Cardiac muscle cell (in vitro differentiated cells and primary cell): ENCODE results near the gene PGS1. TPM values are rescaled to one million over a fixed set of nuclear protein-coding genes. Genes with fewer than 3 reads are reported as not detected.

Source experiments
- DNase-seq, 2 donors: peaks; one replicate each; pipeline versions ENCODE4 v3.0.0 to v3.0.0-alpha.2; 2010 to 2017; ENCODE audit warnings: low read depth in 1 of 2, low spot score in 1 of 2
- H3K27ac ChIP-seq: fragments of 200-600 bp; sonication (generic); 2 replicates; pipeline ENCODE4 v1.5.1; 2016
- H3K27me3 ChIP-seq: fragments of 200-600 bp; sonication (generic); 2 replicates; pipeline ENCODE4 v1.6.0; 2016; ENCODE audit warnings: control low read depth
- H3K36me3 ChIP-seq: fragments of 200-600 bp; sonication (generic); 2 replicates; pipeline ENCODE4 v1.5.1; 2016; ENCODE audit warnings: control low read depth
- H3K4me1 ChIP-seq: fragments of 200-600 bp; sonication (generic); 2 replicates; pipeline ENCODE4 v1.8.1; 2017; ENCODE audit warnings: low read depth, mild to moderate bottlenecking, mixed run types
- H3K4me3 ChIP-seq: fragments of 200-600 bp; sonication (generic); 2 replicates; pipeline ENCODE4 v1.5.1; 2016; ENCODE audit warnings: mild to moderate bottlenecking
- H3K9me3 ChIP-seq: fragments of 200-600 bp; sonication (generic); 2 replicates; pipeline ENCODE4 v1.5.1; 2017; ENCODE audit warnings: low read depth, mild to moderate bottlenecking, control low read depth
- CTCF ChIP-seq: IDR thresholded peaks from 2 replicates; pipeline ENCODE4 v1.5.1; 2012; ENCODE audit warnings: low read depth, mild to moderate bottlenecking, low read length
- polyA plus RNA-seq: library from polyadenylated mRNA; unstranded; fragments of >200 nt; fragmentation: Nextera tagmentation; extraction: Ambion mirVana; gene quantifications from 2 replicates; pipeline ENCODE4 v1.2.1, GENCODE V29; 2016
- total RNA-seq: library from RNA; depleted of rRNA; stranded (reverse); fragments of >200 nt; gene quantifications from 2 replicates; pipeline ENCODE4 v1.2.3, GENCODE V29; 2016

The PGS1 gene
- total and polyA plus RNA-seq, 2 experiments from 2014 or later, result 46.7 to 64.7 TPM

GRCh38 chr17:78368854-78369495, 9.5 kb upstream of the PGS1 start:
- no peak for DNase-seq
- peaks cover 37% of the 10 kb centered on the region for H3K4me1 ChIP-seq
- no peak overlapping the region for H3K4me3 ChIP-seq
- no peaks in the 10 kb centered on the region for H3K9me3 ChIP-seq
- no peak for TF ChIP-seq CTCF
- H3K27me3 ChIP-seq, result no peaks in the 10 kb centered on the region
- H3K27ac ChIP-seq, result peak overlapping the region; percentile 79
- H3K36me3 ChIP-seq, result no peaks in the 10 kb centered on the region

GRCh38 chr17:78369791-78370381, 8.6 kb upstream of the PGS1 start:
- Histone ChIP-seq H3K9me3 (no peaks in the 10 kb centered on the region), H3K4me1 (peaks cover 36% of the 10 kb centered on the region), H3K36me3 (no peaks in the 10 kb centered on the region), H3K4me3 (no peak overlapping the region), H3K27me3 (no peaks in the 10 kb centered on the region), H3K27ac (peak overlapping the region; percentile 79)
- DNase-seq, result peak; percentile 28 to 33
- TF ChIP-seq CTCF, result no peak

GRCh38 chr17:78371056-78371455, 7.4 kb upstream of the PGS1 start:
- no peaks in the 10 kb centered on the region for H3K36me3 ChIP-seq
- no peaks in the 10 kb centered on the region for H3K9me3 ChIP-seq
- no peak for DNase-seq
- H3K4me3 ChIP-seq, result no peak overlapping the region
- peaks cover 29% of the 10 kb centered on the region for H3K4me1 ChIP-seq
- no peak for TF ChIP-seq CTCF
- H3K27me3 ChIP-seq, result no peaks in the 10 kb centered on the region
- H3K27ac ChIP-seq, result peak overlapping the region; percentile 79

GRCh38 chr17:78372841-78373240, 5.6 kb upstream of the PGS1 start:
- no peak for DNase-seq
- H3K4me3 ChIP-seq, result no peak overlapping the region
- H3K4me1 ChIP-seq, result peaks cover 22% of the 10 kb centered on the region
- H3K27ac ChIP-seq, result no peak overlapping the region
- no peaks in the 10 kb centered on the region for H3K27me3 ChIP-seq
- no peak for TF ChIP-seq CTCF
- no peaks in the 10 kb centered on the region for H3K9me3 ChIP-seq
- H3K36me3 ChIP-seq, result no peaks in the 10 kb centered on the region

- no peak for DNase-seq
- H3K9me3 ChIP-seq, result no peaks in the 10 kb centered on the region
- H3K36me3 ChIP-seq, result no peaks in the 10 kb centered on the region
- H3K4me1 ChIP-seq, result peaks cover 23% of the 10 kb centered on the region
- H3K4me3 ChIP-seq, result no peak overlapping the region
- peak overlapping the region; percentile 70 for H3K27ac ChIP-seq
- no peak for TF ChIP-seq CTCF
- no peaks in the 10 kb centered on the region for H3K27me3 ChIP-seq
Observed at GRCh38 chr17:78374189-78374588, 4.3 kb upstream of the PGS1 start.
